GM19193 (cell line): ENCODE measurements around the gene DCUN1D3.
A peak's percentile ranks its signal among the peaks of the same experiment; 100 is the strongest.

Experiments
- POLR2A ChIP-seq: IDR thresholded peaks from 4 replicates; pipeline ENCODE4 v1.6.1; 2011; ENCODE audit not compliant: insufficient read depth, insufficient read length; ENCODE audit errors: extremely low read depth

Gene DCUN1D3

GRCh38 chr16:20903116-20903898 is 3.1 kb upstream of the DCUN1D3 start:
- no peak for TF ChIP-seq POLR2A

GRCh38 chr16:20902426-20902825 is 2.3 kb upstream of the DCUN1D3 start:
- TF ChIP-seq POLR2A = no peak

GRCh38 chr16:20901436-20902112 is 1.4 kb upstream of the DCUN1D3 start:
- peak; percentile 63 for TF ChIP-seq POLR2A

GRCh38 chr16:20901068-20901435 is 894 bp upstream of the DCUN1D3 start:
- no peak for TF ChIP-seq POLR2A

- TF ChIP-seq POLR2A = no peak
Observed at GRCh38 chr16:20899477-20900298, 470 bp downstream of the DCUN1D3 start.

GRCh38 chr16:20899071-20899470 is 1.1 kb downstream of the DCUN1D3 start:
- TF ChIP-seq POLR2A = no peak

GRCh38 chr16:20897922-20898321 is 2.2 kb downstream of the DCUN1D3 start:
- TF ChIP-seq POLR2A = no peak

GRCh38 chr16:20897253-20897897 is 2.8 kb downstream of the DCUN1D3 start:
- TF ChIP-seq POLR2A = no peak

GRCh38 chr16:20894388-20894787 is 5.8 kb downstream of the DCUN1D3 start:
- TF ChIP-seq POLR2A = no peak

- no peak for TF ChIP-seq POLR2A
Observed at GRCh38 chr16:20889625-20890275, 10.4 kb downstream of the DCUN1D3 start.

- no peak for TF ChIP-seq POLR2A
Observed at GRCh38 chr16:20887207-20887606, 13.0 kb downstream of the DCUN1D3 start.

GRCh38 chr16:20886320-20886719 is 13.8 kb downstream of the DCUN1D3 start:
- no peak for TF ChIP-seq POLR2A

- no peak for TF ChIP-seq POLR2A
Observed at GRCh38 chr16:20884240-20884556, 16.0 kb downstream of the DCUN1D3 start.

GRCh38 chr16:20883554-20884239 is 16.5 kb downstream of the DCUN1D3 start:
- no peak for TF ChIP-seq POLR2A
